ENCODE data around the gene HRG. TPM values are rescaled to one million over a fixed set of nuclear protein-coding genes. Genes with fewer than 3 reads are reported as not detected.

Gene HRG
- total RNA-seq, 3 donors from 2014 or later, result not detected

DNA sequence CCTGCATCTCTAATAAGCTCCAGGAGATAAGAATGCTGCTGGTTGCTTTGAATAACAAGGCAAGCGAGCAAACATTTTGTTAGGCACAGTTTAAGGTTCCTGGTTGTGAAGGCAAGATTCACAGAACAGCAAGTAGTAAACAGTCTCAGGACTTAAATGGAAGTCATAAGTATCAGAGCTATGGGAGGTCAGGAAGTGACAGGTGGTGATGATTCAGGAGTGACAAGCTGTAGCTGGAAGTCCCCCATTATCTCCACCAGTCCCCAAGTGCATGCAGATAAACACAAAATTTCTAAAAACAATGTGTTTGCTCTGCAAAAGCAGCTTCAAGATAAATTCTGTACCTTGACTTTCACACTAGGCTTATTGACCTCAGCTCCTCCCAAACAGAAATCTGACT lies 22.3 kb upstream of the HRG start:
- intact Hi-C loops (cut with DNase I; ENCODE audit: low total_unique reads), result no loop called here
- Histone ChIP-seq H3K9me3 (no peaks in the 10 kb centered on the region), H3K27ac (no peak overlapping the region), H3K4me3 (no peak overlapping the region), H3K4me1 (peaks cover 0 to 13% of the 10 kb centered on the region in 2 donors), H3K27me3 (no peaks in the 10 kb centered on the region), H3K36me3 (no peaks in the 10 kb centered on the region)
- no peak for DNase-seq (ENCODE audit: low spot score in 2 of 2)
- TF ChIP-seq, protein P1, sequence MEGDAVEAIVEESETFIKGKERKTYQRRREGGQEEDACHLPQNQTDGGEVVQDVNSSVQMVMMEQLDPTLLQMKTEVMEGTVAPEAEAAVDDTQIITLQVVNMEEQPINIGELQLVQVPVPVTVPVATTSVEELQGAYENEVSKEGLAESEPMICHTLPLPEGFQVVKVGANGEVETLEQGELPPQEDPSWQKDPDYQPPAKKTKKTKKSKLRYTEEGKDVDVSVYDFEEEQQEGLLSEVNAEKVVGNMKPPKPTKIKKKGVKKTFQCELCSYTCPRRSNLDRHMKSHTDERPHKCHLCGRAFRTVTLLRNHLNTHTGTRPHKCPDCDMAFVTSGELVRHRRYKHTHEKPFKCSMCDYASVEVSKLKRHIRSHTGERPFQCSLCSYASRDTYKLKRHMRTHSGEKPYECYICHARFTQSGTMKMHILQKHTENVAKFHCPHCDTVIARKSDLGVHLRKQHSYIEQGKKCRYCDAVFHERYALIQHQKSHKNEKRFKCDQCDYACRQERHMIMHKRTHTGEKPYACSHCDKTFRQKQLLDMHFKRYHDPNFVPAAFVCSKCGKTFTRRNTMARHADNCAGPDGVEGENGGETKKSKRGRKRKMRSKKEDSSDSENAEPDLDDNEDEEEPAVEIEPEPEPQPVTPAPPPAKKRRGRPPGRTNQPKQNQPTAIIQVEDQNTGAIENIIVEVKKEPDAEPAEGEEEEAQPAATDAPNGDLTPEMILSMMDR (IDR thresholded peaks at IDR 0.05), result no peak
- TF ChIP-seq POLR2AphosphoS5 (IDR thresholded peaks at IDR 0.05), result no peak
- TF ChIP-seq POLR2A (IDR thresholded peaks at IDR 0.05), result no peak

DNA sequence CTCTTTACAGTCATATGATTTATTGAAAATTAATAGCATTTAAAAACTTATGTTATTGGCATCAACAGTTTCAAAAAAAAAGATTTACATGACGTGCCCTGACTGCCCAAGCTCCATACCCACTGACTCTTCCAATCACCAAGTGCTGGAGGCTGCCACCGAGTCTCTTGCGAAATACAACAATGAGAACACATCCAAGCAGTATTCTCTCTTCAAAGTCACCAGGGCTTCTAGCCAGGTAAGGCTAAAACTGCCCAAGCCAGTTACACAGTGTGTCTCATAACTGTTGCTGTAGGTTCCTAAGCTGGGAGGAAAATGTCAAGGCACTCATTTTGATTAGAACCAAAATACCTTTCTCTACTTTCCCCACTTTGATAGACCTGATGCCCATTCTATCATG lies 21.1 kb upstream of the HRG start:
- Histone ChIP-seq H3K27ac (peak overlapping the region; percentile 66 to 83), H3K9me3 (no peaks in the 10 kb centered on the region), H3K4me3 (no peak overlapping the region), H3K36me3 (no peaks in the 10 kb centered on the region), H3K4me1 (peaks cover 0 to 13% of the 10 kb centered on the region in 2 donors), H3K27me3 (no peaks in the 10 kb centered on the region)
- TF ChIP-seq, protein P1 (IDR thresholded peaks at IDR 0.05), result no peak
- TF ChIP-seq POLR2AphosphoS5 (IDR thresholded peaks at IDR 0.05), result peak in 1 of 3 donors; percentile 71
- peak in 1 of 2 donors; percentile 91 for DNase-seq (ENCODE audit: low spot score in 2 of 2)
- intact Hi-C loops (cut with DNase I; ENCODE audit: low total_unique reads), result no loop called here

DNA sequence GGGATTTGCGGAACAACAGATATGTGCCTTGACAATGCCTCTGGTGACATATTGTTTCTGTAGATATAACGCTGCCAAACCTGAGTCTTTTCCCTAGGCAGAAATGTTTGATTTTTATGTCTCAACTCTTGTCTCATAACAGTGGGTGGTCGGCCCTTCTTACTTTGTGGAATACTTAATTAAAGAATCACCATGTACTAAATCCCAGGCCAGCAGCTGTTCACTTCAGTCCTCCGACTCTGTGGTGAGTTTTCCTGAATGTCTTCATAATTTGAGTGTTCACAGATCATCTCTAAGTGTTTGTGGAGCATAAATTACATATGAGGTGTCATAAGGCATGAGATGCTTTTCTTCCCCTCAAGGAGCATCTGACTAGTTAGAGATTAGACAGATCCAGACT lies 19.7 kb upstream of the HRG start:
- TF ChIP-seq POLR2A (IDR thresholded peaks at IDR 0.05), result no peak
- TF ChIP-seq, protein P1 (IDR thresholded peaks at IDR 0.05), result no peak
- TF ChIP-seq POLR2AphosphoS5 (IDR thresholded peaks at IDR 0.05), result no peak
- Histone ChIP-seq H3K27ac (no peak overlapping the region), H3K4me3 (no peak overlapping the region), H3K9me3 (no peaks in the 10 kb centered on the region), H3K36me3 (no peaks in the 10 kb centered on the region), H3K27me3 (no peaks in the 10 kb centered on the region), H3K4me1 (peaks cover 0 to 13% of the 10 kb centered on the region in 2 donors)
- DNase-seq (ENCODE audit: low spot score in 2 of 2), result no peak
- intact Hi-C loops (cut with DNase I; ENCODE audit: low total_unique reads), result no loop called here

DNA sequence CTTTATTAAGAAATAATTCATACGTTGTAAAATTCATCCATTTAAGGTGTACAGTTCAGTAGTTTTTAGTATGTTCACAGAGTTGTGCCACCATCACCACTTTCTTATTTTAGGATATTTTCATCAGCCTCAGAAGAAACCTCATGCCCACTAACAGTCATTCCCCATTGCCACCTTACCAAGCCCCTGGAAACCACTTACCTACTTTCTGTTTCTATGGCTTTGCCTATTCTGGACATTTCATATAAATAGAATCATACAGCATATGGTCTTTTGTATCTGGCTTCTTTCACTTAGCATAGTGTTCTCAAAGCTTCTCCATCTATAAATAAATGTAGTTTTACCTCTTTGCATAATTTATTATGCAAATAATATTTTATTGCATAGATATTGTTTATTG lies 19.0 kb upstream of the HRG start:
- intact Hi-C loops (cut with DNase I; ENCODE audit: low total_unique reads), result no loop called here
- H3K27me3 ChIP-seq, result no peaks in the 10 kb centered on the region
- TF ChIP-seq POLR2AphosphoS5 (IDR thresholded peaks at IDR 0.05) (no peak), POLR2A (IDR thresholded peaks at IDR 0.05) (no peak)
- TF ChIP-seq, protein P1 (IDR thresholded peaks at IDR 0.05), result no peak
- H3K4me3 ChIP-seq, result no peak overlapping the region
- no peaks in the 10 kb centered on the region for H3K36me3 ChIP-seq
- DNase-seq (ENCODE audit: low spot score in 2 of 2), result no peak
- H3K4me1 ChIP-seq, result peaks cover 0 to 10% of the 10 kb centered on the region in 2 donors
- H3K9me3 ChIP-seq, result no peaks in the 10 kb centered on the region
- H3K27ac ChIP-seq, result no peak overlapping the region

DNA sequence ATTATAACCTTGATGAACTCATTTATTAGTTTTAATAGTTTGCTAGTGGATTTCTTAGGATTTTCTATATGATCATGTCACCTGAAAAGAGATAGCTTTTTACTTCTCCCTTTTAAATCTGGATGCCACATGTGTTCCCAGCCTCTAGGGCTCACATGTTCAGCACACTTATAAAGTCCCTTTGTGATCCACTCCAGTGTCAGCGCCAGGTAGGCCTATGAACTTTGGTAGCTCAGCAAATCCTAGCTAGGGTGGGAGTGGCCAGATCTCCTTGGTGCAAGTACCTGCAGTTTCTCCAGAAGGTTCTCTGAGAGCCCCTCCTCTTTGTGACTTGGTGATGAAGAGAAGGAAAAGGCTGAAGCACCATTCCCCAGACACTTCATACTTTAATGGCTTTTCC lies 17.0 kb upstream of the HRG start:
- no peak for DNase-seq (ENCODE audit: low spot score in 2 of 2)
- Histone ChIP-seq H3K4me1 (peaks cover 0 to 7% of the 10 kb centered on the region in 2 donors), H3K27me3 (no peaks in the 10 kb centered on the region), H3K36me3 (no peaks in the 10 kb centered on the region), H3K4me3 (no peak overlapping the region), H3K9me3 (no peaks in the 10 kb centered on the region), H3K27ac (no peak overlapping the region)
- intact Hi-C loops (cut with DNase I; ENCODE audit: low total_unique reads), result no loop called here
- TF ChIP-seq, protein P1 (IDR thresholded peaks at IDR 0.05), result no peak
- TF ChIP-seq POLR2AphosphoS5 (IDR thresholded peaks at IDR 0.05), result no peak
- no peak for TF ChIP-seq POLR2A (IDR thresholded peaks at IDR 0.05)
